ENCODE results near the gene RSPH3. TPM values are rescaled to one million over a fixed set of nuclear protein-coding genes. Genes with fewer than 3 reads are reported as not detected.
A peak's percentile ranks its signal among the peaks of the same experiment; 100 is the strongest.

RSPH3 gene
- total and polyA plus RNA-seq, 2 of the 13 experiments (the other 11 are each of a cell fraction or from before 2014, with no cell fraction given), result 1.3 to 3.5 TPM

GRCh38 chr6:158999154-158999665, 792 bp downstream of the RSPH3 start (continued):
- 0 out of 2 replicates have a peak, but pooled peaks have one; percentile 41 for TF ChIP-seq MATR3 (CRISPR knock-in tag; IDR thresholded peaks at IDR 0.05)

- no peaks in the 10 kb centered on the region; a peak in 1 of 5 replicates for H3K36me3 ChIP-seq (replicated peaks in 1 of 2; ENCODE audit: control insufficient read depth in 1 of 2, insufficient read depth in 2 of 2, low read length in 2 of 2)
- no TSS peak for BruUV-seq (replicated peaks)
- ChIA-PET POLR2A (no interaction called here), CTCF (ENCODE audit: low intra/inter-chr PET ratio, low total read pairs) (no interaction called here)
- WGBS (ENCODE audit: low lambda C conversion rate), result 69% methylated on average over 2 of the region's 2 CpGs
- H3K27ac ChIP-seq (ENCODE audit: extremely low read length, insufficient read depth, low read length), result no peak overlapping the region
- in situ Hi-C loops (cut with HindIII; ENCODE audit: extremely low pct_ligation_motif_present, low pct_unique_long_range_greater_than_20kb) (no loop called here), intact Hi-C loops (cut with micrococcal nuclease; ENCODE audit: unreplicated experiment) (no loop called here)
- H4K20me1 ChIP-seq (ENCODE audit: insufficient read depth, low read length), result no peaks in the 10 kb centered on the region
- ATAC-seq (no peak), FAIRE-seq (no peak), DNase-seq (ENCODE audit: low spot score) (no peak)
- H3K79me2 ChIP-seq (ENCODE audit: insufficient read depth, low read length), result no peaks in the 10 kb centered on the region
- H3K4me2 ChIP-seq (ENCODE audit: low read depth, low read length), result no peak overlapping the region
- peaks cover 17% of the 10 kb centered on the region for H3K4me1 ChIP-seq (ENCODE audit: insufficient read depth, low read length)
- no peak overlapping the region for H3K4me3 ChIP-seq (replicated peaks in 1 of 3; ENCODE audit: insufficient read depth in 1 of 3, low read depth in 2 of 3, low read length in 3 of 3)
- no peak overlapping the region for H2AFZ ChIP-seq (ENCODE audit: low read length)
- no peak overlapping the region for H3K9ac ChIP-seq (ENCODE audit: insufficient read depth, low read depth, low read length)
- no peaks in the 10 kb centered on the region; a peak in 1 of 5 replicates for H3K27me3 ChIP-seq (ENCODE audit: control insufficient read depth in 1 of 2, insufficient read depth in 2 of 2, low read length in 2 of 2)
- no peaks in the 10 kb centered on the region for H3K9me3 ChIP-seq (ENCODE audit: low read length)
- TF ChIP-seq ZC3H4 (CRISPR knock-in tag; IDR thresholded peaks at IDR 0.05; ENCODE audit: borderline replicate concordance), result no peak
- no peak for TF ChIP-seq ZBTB43 (CRISPR knock-in tag; conservative IDR thresholded peaks at IDR 0.05)
- no peak for TF ChIP-seq MXD3 (CRISPR knock-in tag; IDR thresholded peaks at IDR 0.05)
- TF ChIP-seq NR2F1 (CRISPR knock-in tag; IDR thresholded peaks at IDR 0.05), result no peak
- no peak for TF ChIP-seq ZBTB37 (CRISPR knock-in tag; IDR thresholded peaks at IDR 0.05)
- TF ChIP-seq ZNF296 (CRISPR knock-in tag; conservative IDR thresholded peaks at IDR 0.05), result no peak
- no peak for TF ChIP-seq ZNF333 (CRISPR knock-in tag; IDR thresholded peaks at IDR 0.05; ENCODE audit: borderline replicate concordance)
- no peak for TF ChIP-seq CERS6 (CRISPR knock-in tag; IDR thresholded peaks at IDR 0.05)
- no peak for TF ChIP-seq KDM4B (CRISPR knock-in tag; IDR thresholded peaks at IDR 0.05)
- TF ChIP-seq ZNF549 (CRISPR knock-in tag; IDR thresholded peaks at IDR 0.05), result no peak
- TF ChIP-seq NFE2L1 (CRISPR knock-in tag; IDR thresholded peaks at IDR 0.05; ENCODE audit: borderline replicate concordance), result no peak
- no peak for TF ChIP-seq JDP2 (CRISPR knock-in tag; IDR thresholded peaks at IDR 0.05; ENCODE audit: borderline replicate concordance)
- no peak for TF ChIP-seq CC2D1A (CRISPR knock-in tag; IDR thresholded peaks at IDR 0.05)
- TF ChIP-seq TBX2 (CRISPR knock-in tag; IDR thresholded peaks at IDR 0.05; ENCODE audit: borderline replicate concordance), result no peak
- no peak for TF ChIP-seq ZBTB1 (CRISPR knock-in tag; IDR thresholded peaks at IDR 0.05; ENCODE audit: borderline replicate concordance)
- TF ChIP-seq ZBTB25 (CRISPR knock-in tag; IDR thresholded peaks at IDR 0.05), result no peak
- TF ChIP-seq ZFAT (CRISPR knock-in tag; conservative IDR thresholded peaks at IDR 0.05), result no peak
Observed at GRCh38 chr6:158996856-158997255, 3.1 kb downstream of the RSPH3 start.
